Dedifferentiated amniotic fluid mesenchymal stem cell (primary cell): ENCODE data around the gene EOMES.
A peak's percentile ranks its signal among the peaks of the same experiment; 100 is the strongest.

Experiments used
- DNase-seq: peaks from one replicate; pipeline ENCODE4 v3.0.0-alpha.2; 2016; ENCODE audit errors: extremely low spot score

Gene EOMES

DNA sequence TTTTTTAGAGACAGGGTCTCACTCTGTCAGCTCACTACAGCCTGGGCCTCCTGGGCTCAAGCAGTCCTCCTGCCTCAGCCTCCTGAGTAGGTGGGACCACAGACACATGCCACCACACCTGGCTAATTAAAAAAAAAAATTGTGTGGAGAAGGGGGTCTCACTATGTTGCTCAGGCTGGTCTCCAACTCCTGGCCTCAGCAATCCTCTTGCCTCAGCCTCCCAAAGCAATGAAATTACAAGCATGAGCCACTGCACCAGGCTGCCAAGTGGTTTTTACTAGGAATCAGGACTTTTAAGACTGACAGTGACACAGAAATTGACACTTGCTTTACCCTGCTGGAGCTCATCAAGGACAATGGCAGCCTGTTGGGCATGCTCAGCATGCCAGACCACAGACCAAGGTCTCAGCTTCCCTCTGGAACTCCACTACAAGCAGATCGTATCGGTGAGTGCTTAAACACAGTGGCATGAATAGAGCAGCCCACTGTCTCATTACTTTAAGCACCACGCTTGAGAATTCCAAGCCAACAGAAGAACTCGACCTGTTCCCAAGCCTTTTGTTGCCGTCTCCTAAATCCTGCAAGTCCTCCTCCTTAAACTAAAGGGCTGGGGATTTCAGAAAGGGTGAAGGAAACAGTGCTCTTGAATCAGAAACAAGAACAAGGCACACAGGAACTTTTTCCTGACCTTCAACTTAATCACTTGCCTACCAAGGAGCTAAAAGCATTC lies 41.4 kb downstream of the EOMES start:
- DNase-seq = no peak

DNA sequence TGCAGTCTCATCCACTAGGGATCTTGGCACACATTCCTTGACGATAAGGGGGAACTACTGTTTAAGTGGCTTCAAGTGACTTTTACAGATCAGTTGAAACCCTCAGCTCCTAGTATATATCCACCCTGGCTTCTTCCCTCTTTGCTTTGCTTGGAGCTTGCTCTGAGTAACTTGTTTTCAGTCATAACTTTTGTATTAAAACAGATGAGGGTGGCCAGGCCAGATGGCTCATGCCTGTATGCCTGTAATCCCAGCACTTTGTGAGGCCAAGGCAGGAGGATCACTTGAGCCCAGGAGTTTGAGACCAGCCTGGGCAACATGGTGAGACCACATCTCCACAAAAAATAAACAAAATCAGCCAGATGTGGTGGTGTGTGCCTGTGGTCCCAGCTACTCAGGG lies 42.4 kb downstream of the EOMES start:
- no peak for DNase-seq

DNA sequence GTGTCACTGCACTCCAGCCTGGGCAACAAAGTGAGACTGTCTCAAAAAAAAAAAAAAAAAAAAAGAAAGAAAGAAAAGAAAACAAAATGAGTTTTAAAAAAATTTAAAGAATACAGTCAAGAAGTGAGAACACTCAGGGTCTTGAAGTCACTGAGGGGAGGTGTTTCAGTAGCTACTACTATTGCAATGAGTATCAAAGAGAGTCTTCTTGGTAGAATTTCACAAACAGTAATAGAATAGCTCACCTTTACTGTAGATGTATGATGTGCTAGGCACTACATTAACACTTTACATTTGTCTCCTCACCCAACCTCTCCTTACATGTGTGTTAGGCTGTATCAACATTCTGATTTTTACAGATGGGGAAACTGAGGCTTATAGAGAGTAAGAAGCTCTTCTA lies 43.9 kb downstream of the EOMES start:
- no peak for DNase-seq

DNA sequence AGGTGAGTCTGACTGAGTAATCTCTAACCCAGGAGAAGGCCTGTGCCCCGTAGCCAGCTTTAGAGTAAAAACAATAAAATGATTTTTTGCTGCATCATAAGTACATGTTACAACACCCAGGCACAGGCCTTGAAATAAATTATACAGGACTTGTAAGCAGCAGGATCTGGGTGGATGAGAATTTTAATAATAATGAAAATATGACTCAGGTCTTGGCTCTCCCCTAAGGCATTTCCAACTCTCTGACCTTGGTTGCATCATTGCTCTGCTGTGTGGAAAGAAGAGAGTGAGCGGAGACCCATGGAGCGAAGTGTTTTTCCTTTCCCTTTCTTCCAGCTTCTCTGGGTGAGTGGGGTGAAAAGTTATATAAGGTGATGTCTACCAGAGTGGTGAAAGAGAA lies 44.6 kb downstream of the EOMES start:
- DNase-seq = peak; percentile 97

DNA sequence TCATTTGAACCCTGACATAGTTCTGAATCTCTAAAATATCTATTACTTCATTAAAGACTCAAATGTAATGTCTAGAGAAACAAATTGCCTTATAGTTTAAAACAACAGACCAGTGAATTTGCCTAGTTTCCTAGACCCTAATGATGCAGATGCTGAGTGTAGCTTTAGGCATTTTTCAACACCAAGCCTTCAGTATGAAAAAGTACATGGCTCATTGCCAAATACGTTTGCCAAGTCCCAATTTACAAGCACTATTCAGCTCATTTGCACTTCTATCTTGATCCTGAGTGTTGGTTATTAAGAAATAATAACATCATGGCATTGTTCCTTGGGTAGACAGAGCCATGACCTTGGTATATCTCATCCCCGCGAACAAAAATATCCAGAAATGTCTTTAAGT lies 46.8 kb downstream of the EOMES start:
- no peak for DNase-seq

DNA sequence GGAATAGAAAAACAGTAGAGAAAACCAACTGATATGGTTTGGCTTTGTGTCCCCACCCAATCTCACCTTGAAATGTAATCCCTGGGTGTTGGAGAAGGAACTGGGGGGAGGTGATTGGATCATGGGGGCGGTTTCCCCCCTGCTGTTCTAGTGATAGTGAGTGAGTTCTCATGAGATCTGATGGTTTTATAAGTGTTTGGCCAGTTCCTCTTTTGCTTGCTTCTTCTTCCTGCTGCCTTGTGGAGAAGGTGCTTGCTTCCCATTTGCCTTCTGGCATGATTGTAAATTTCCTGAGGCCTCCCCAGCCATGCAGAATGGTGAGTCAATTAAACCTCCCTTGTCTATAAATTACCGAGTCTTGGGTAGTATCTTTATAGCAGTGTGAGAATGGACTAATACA lies 48.4 kb downstream of the EOMES start:
- DNase-seq = no peak

DNA sequence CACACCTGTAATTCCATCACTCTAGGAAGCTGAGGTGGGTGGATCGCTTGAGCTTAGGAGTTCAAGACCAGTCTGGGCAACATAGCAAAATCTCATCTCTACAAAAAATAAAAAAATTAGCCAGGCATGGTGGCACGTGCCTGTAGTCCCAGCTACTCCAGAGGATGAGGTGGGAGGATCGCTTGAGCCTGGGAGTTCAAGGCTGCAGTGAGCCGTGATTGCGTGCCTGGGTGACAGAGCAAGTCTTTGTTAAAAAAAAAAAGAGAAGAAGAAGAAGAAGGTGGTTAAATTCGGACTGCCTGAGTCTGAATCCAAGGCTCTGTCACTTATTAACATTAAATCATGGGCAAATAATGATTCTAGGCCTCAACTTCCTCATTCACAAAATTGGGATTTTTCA lies 51.0 kb downstream of the EOMES start:
- no peak for DNase-seq

DNA sequence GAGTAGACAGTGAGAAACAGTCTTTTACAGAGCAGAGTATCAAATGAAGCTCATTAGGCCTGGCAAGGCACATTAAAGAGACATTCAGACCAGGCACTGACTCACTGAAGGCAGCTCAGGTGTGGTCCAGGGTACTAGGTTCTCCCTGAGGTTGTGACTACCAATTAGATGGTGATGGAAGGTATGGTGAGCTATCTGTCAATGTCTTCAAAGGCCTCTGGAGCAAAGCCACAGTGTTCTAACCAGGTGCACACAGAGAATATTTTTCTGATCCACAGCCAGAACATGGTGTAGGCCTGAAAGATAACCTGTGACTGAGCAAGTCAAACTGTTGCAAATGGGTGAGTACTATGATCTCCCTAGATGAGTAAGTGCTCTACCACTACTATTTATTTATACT lies 51.5 kb downstream of the EOMES start:
- DNase-seq = no peak

DNA sequence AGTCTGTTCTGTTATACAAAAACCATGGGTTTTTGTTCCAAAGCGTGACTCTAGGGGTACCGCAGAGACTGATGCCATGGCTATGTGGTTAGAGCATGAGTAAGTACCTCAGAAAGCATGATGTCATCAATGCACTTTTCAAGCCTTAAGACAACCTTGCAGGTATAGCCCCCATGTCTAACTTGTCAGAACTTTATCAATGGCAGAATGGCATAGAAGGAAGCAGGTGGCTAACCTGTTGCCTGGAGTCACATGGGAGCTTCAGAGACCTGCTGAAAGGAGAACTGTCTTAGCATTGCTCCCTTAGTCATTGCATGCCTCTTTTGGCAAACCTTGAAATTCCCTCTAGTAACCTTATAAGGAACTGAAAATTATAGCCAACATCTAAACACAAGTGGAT lies 52.5 kb downstream of the EOMES start:
- no peak for DNase-seq

DNA sequence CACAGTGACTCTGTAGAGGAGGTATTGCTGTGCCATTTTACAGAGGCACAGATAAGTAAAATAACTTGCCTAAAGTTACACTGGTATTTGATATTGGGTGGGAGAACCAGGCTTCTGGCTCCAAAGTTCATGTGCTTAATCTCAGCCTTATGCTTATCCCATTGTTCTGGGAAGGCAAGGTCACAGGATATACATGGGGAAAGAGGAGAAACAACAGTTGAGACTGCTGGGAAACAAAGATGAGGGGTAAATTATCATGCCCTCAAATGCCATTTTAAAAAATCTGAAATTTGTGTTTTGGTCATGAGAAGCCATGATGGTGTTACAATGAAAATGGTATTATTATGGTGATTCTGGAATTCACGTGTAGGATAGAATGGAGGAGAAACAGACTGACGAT lies 54.4 kb downstream of the EOMES start:
- no peak for DNase-seq

DNA sequence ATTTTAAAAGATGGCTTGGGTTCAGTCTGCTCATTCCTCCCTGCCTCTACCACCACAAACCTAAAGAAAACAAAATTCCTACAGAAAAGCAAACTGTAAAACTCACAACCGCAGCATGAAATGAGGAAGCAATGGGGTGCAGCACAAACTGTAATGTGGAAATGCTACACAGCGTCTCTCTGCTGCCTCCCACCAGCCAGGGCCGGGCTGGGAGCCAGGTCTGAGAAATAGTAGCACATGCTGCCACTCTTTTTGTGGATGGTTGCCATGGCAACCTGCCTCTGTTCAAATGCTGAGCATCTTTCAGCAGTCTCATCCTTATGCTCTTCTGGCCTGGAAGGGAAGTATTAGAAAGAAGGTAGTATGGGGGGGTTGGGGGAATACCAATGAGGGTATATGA lies 55.4 kb downstream of the EOMES start:
- peak; percentile 74 for DNase-seq

DNA sequence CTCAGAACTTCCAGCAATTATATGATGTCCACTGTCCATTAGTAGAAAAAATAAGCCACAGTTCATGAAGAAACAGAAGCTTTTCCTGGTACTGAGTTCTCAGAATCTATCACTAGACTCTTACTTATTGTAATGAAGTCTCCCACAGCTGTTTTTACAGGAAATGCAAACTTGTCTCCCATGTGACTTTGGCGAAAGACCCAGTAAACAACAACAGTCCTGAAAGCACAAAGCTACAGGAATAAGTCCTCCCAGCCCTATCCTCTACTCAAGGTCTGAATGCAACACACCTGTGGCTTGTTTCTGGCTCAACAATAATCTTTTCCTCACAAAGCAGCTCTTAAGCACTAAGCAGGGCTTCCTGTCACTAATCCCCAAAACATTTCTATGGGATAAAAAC lies 55.9 kb downstream of the EOMES start:
- DNase-seq = no peak
